ENCODE results near the gene RHO. TPM values are rescaled to one million over a fixed set of nuclear protein-coding genes. Genes with fewer than 3 reads are reported as not detected.

RHO gene
- total RNA-seq, 1 experiment from 2014 or later: not detected

DNA sequence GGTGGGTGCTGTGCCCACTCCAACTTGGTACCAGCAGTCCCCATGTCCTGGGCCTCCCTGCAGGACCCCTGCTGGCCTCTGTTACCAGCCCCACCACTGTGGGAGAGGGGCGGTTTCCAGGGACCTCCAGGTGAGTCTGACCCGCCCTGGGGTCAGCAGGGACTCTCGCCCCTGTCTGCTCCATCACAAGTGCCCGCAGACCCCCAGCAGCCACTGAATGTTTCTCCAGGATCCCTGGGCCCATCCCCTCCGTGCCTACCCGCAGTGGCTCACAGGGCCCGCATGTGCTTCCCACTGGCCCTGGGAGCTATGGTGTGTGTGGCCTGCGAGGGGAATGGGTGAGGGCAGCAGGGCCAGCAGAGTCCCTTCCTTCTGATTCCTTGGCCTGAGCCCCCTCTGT lies 9.9 kb upstream of the RHO start:
- H3K4me3 ChIP-seq (replicated peaks in 1 of 2; ENCODE audit: low read depth in 1 of 2, low read length in 2 of 2): no peak overlapping the region
- H3K36me3 ChIP-seq (ENCODE audit: control insufficient read depth in 1 of 2, insufficient read depth in 2 of 2, low read length in 2 of 2): no peaks in the 10 kb centered on the region
- H3K9me3 ChIP-seq (ENCODE audit: control insufficient read depth in 1 of 2, insufficient read depth in 1 of 2, low read depth in 1 of 2, low read length in 2 of 2): no peaks in the 10 kb centered on the region
- DNase-seq (ENCODE audit: low read depth, low spot score) (no peak), ATAC-seq (no peak)
- H3K27ac ChIP-seq (ENCODE audit: low read depth, low read length): no peak overlapping the region
- no peaks in the 10 kb centered on the region for H4K20me1 ChIP-seq (ENCODE audit: insufficient read depth)
- no peak overlapping the region for H3K4me2 ChIP-seq (ENCODE audit: low read length)
- no peaks in the 10 kb centered on the region for H3K9me2 ChIP-seq (ENCODE audit: insufficient read depth)
- BruUV-seq (replicated peaks): no TSS peak
- RAD21 ChIA-PET (ENCODE audit: low non-redundant PET in 1 of 2, low total read pairs in 2 of 2, uncharacterized antibody in 2 of 2, unreplicated experiment in 2 of 2): no interaction called here
- POLR2A ChIA-PET: no interaction called here
- TF ChIP-seq POLR2A (IDR thresholded peaks at IDR 0.05; ENCODE audit: borderline replicate concordance, extremely low read depth, insufficient read depth, insufficient read length) (no peak), ZNF274 (IDR thresholded peaks at IDR 0.05; ENCODE audit: low read depth, low read length) (no peak), EZH2 (IDR thresholded peaks at IDR 0.05) (no peak), YY1 (IDR thresholded peaks at IDR 0.05; ENCODE audit: extremely low read depth, insufficient replicate concordance, low read depth, low read length) (no peak), SP1 (IDR thresholded peaks at IDR 0.05; ENCODE audit: low read depth) (no peak), EZH2phosphoT487 (IDR thresholded peaks at IDR 0.05; ENCODE audit: borderline replicate concordance) (no peak), ATF3 (IDR thresholded peaks at IDR 0.05) (no peak), CBX3 (IDR thresholded peaks at IDR 0.05; ENCODE audit: low read depth) (no peak), EGR1 (IDR thresholded peaks at IDR 0.05; ENCODE audit: low read depth) (no peak), SIN3A (IDR thresholded peaks at IDR 0.05; ENCODE audit: low read depth) (no peak), CEBPB (IDR thresholded peaks at IDR 0.05; ENCODE audit: low read depth) (no peak), RAD21 (IDR thresholded peaks at IDR 0.05; ENCODE audit: low read depth) (no peak), JUND (IDR thresholded peaks at IDR 0.05) (no peak), ZFX (IDR thresholded peaks at IDR 0.05) (no peak), TCF7L2 (IDR thresholded peaks at IDR 0.05; ENCODE audit: borderline replicate concordance, extremely low read depth, insufficient read depth, insufficient read length) (no peak)
- TF ChIP-seq, protein P1, sequence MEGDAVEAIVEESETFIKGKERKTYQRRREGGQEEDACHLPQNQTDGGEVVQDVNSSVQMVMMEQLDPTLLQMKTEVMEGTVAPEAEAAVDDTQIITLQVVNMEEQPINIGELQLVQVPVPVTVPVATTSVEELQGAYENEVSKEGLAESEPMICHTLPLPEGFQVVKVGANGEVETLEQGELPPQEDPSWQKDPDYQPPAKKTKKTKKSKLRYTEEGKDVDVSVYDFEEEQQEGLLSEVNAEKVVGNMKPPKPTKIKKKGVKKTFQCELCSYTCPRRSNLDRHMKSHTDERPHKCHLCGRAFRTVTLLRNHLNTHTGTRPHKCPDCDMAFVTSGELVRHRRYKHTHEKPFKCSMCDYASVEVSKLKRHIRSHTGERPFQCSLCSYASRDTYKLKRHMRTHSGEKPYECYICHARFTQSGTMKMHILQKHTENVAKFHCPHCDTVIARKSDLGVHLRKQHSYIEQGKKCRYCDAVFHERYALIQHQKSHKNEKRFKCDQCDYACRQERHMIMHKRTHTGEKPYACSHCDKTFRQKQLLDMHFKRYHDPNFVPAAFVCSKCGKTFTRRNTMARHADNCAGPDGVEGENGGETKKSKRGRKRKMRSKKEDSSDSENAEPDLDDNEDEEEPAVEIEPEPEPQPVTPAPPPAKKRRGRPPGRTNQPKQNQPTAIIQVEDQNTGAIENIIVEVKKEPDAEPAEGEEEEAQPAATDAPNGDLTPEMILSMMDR (IDR thresholded peaks at IDR 0.05 in 2 of 3, conservative IDR thresholded peaks at IDR 0.05 in 1 of 3; ENCODE audit: borderline replicate concordance in 1 of 3, insufficient read depth in 1 of 3, low read depth in 2 of 3, low read length in 2 of 3): no peak
- TF ChIP-seq, protein P2, sequence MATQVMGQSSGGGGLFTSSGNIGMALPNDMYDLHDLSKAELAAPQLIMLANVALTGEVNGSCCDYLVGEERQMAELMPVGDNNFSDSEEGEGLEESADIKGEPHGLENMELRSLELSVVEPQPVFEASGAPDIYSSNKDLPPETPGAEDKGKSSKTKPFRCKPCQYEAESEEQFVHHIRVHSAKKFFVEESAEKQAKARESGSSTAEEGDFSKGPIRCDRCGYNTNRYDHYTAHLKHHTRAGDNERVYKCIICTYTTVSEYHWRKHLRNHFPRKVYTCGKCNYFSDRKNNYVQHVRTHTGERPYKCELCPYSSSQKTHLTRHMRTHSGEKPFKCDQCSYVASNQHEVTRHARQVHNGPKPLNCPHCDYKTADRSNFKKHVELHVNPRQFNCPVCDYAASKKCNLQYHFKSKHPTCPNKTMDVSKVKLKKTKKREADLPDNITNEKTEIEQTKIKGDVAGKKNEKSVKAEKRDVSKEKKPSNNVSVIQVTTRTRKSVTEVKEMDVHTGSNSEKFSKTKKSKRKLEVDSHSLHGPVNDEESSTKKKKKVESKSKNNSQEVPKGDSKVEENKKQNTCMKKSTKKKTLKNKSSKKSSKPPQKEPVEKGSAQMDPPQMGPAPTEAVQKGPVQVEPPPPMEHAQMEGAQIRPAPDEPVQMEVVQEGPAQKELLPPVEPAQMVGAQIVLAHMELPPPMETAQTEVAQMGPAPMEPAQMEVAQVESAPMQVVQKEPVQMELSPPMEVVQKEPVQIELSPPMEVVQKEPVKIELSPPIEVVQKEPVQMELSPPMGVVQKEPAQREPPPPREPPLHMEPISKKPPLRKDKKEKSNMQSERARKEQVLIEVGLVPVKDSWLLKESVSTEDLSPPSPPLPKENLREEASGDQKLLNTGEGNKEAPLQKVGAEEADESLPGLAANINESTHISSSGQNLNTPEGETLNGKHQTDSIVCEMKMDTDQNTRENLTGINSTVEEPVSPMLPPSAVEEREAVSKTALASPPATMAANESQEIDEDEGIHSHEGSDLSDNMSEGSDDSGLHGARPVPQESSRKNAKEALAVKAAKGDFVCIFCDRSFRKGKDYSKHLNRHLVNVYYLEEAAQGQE (IDR thresholded peaks at IDR 0.05; ENCODE audit: low read depth): no peak
- TF ChIP-seq, protein P3, sequence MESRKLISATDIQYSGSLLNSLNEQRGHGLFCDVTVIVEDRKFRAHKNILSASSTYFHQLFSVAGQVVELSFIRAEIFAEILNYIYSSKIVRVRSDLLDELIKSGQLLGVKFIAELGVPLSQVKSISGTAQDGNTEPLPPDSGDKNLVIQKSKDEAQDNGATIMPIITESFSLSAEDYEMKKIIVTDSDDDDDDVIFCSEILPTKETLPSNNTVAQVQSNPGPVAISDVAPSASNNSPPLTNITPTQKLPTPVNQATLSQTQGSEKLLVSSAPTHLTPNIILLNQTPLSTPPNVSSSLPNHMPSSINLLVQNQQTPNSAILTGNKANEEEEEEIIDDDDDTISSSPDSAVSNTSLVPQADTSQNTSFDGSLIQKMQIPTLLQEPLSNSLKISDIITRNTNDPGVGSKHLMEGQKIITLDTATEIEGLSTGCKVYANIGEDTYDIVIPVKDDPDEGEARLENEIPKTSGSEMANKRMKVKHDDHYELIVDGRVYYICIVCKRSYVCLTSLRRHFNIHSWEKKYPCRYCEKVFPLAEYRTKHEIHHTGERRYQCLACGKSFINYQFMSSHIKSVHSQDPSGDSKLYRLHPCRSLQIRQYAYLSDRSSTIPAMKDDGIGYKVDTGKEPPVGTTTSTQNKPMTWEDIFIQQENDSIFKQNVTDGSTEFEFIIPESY (IDR thresholded peaks at IDR 0.05; ENCODE audit: extremely low read depth, insufficient replicate concordance, low read length): no peak
- no peaks in the 10 kb centered on the region for H3K4me1 ChIP-seq (ENCODE audit: control insufficient read depth in 1 of 2, insufficient read depth in 2 of 2, low read length in 2 of 2)
- CTCF ChIA-PET: no interaction called here
- intact Hi-C loops (cut with micrococcal nuclease): no loop called here
- H3K79me2 ChIP-seq (ENCODE audit: insufficient read depth, low read length): no peaks in the 10 kb centered on the region
- H3K9ac ChIP-seq (ENCODE audit: low read length): no peak overlapping the region
- H2AFZ ChIP-seq (ENCODE audit: low read depth, low read length, poor library complexity, severe bottlenecking): no peak overlapping the region
- no peaks in the 10 kb centered on the region for H3K27me3 ChIP-seq (ENCODE audit: insufficient read depth, low read length)

Measured in HCT116 (cell line).